PFSK-1 (cell line): ENCODE data around the gene CARD9.

Experiments
- FOXP2 ChIP-seq: optimal IDR thresholded peaks from 2 replicates; pipeline ENCODE3; 2011; ENCODE audit warnings: borderline replicate concordance, control low read depth, inconsistent platforms; ENCODE audit not compliant: insufficient read depth; ENCODE audit errors: extremely low read length, extremely low read depth
- POLR2AphosphoS5 ChIP-seq: IDR thresholded peaks from 2 replicates; pipeline ENCODE4 v1.6.1; 2012; ENCODE audit warnings: low read depth, mild to moderate bottlenecking, control low read depth, low read length, moderate library complexity
- REST ChIP-seq, 2 experiments: IDR thresholded peaks; 2 replicates each; pipeline versions ENCODE4 v1.6.1 to v1.8.0; 2011 to 2012; ENCODE audit warnings: low read depth in 2 of 2, low read length in 2 of 2, control low read depth in 1 of 2, inconsistent platforms in 1 of 2, mild to moderate bottlenecking in 1 of 2, moderate library complexity in 1 of 2; ENCODE audit not compliant: insufficient read depth in 1 of 2
- SIN3A ChIP-seq: IDR thresholded peaks from 2 replicates; pipeline ENCODE4 v1.6.1; 2012; ENCODE audit warnings: mild to moderate bottlenecking, low read length, moderate library complexity, borderline replicate concordance; ENCODE audit not compliant: insufficient read depth

- TF ChIP-seq REST (IDR thresholded peaks at IDR 0.05; ENCODE audit: insufficient read depth in 1 of 2, low read depth in 2 of 2, low read length in 2 of 2) (no peak), POLR2AphosphoS5 (no peak), SIN3A (no peak), FOXP2 (no peak)
Observed at GRCh38 chr9:136317695-136318094, 55.8 kb downstream of the CARD9 start.
